Left ventricle myocardium inferior (tissue), 1 donor: ENCODE measurements around the gene DAPK3. TPM values are rescaled to one million over a fixed set of nuclear protein-coding genes. Genes with fewer than 3 reads are reported as not detected.

ENCODE experiments used
- DNase-seq: peaks from one replicate; pipeline ENCODE4 v3.0.0-alpha.2; 2020
- H3K27ac ChIP-seq: fragments of 200-600 bp; replicated peaks from 2 replicates; pipeline ENCODE4 v1.8.0; 2021
- H3K27me3 ChIP-seq: fragments of 200-600 bp; 2 replicates; pipeline ENCODE4 v1.8.0; 2021; ENCODE audit warnings: low read depth
- H3K36me3 ChIP-seq: fragments of 200-600 bp; 2 replicates; pipeline ENCODE4 v1.8.0; 2021
- H3K4me1 ChIP-seq: fragments of 200-600 bp; 2 replicates; pipeline ENCODE4 v1.8.0; 2021
- H3K4me3 ChIP-seq: fragments of 200-600 bp; 2 replicates; pipeline ENCODE4 v1.8.0; 2021; ENCODE audit warnings: mild to moderate bottlenecking, moderate library complexity
- H3K9me3 ChIP-seq: fragments of 200-600 bp; replicated peaks from 2 replicates; pipeline ENCODE4 v1.8.0; 2021
- intact Hi-C: fragments of 100-400 bp; cut with micrococcal nuclease; formaldehyde crosslinking; loops from one replicate; pipeline ENCODE4 v1.11.0; 2022
- total RNA-seq: library from RNA; stranded (reverse); fragmentation: NEBNext Ultra II Directional; extraction: Animal tissue kit (Norgen Biotek cat#: 25700); gene quantifications from one replicate; pipeline ENCODE4 v1.2.1, GENCODE V29; 2021
- TF ChIP-seq, protein P1 (sequence below): fragments of 200-600 bp; IDR thresholded peaks from 2 replicates; pipeline ENCODE4 v1.8.0; 2021; ENCODE audit warnings: antibody characterized with exemption, mild to moderate bottlenecking, borderline replicate concordance
- donor health status: DM: no; HTN: yes; CAD: no; lungs with severe emphysema.

The DAPK3 gene
- total RNA-seq, 1 donor from 2014 or later, result 74.6 TPM

DNA sequence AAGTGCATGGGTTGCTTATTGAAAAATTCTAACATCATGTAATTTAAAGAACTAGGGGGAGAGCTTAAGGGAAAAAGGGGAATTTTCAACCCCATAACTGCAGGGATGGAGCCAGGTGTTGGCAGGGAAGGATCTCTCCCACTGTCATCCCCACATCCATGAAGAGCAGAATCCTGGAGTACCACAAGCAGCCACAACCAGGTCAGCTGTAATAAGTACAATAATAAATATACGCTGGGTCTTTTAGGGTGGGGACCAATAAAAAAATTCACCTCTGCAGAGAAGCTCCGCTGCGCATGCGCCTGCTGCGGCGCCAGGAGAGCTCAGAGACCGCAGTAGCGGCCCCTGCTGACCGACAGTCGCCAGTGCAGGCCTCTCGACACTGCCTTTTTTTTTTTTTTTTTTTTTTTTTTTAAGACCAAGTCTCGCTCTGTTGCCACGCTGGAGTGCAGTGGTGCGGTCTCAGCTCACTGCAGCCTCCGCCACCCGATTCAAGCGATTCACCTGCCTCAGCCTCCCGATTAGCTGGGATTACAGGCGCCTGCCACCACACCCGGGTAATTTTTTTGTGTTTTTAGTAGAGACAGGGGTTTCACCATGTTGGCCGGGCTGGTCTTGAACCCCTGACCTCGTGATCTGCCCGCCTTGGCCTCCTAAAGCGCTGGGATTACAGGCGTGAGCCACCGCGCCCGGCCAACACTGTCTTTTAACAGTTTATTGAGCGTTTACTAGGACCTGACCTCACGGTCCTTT lies 16.9 kb upstream of the DAPK3 start:
- Histone ChIP-seq H3K4me1 (peaks cover 52% of the 10 kb centered on the region), H3K9me3 (no peaks in the 10 kb centered on the region), H3K27ac (peak overlapping the region; percentile 93), H3K4me3 (peak overlapping the region; percentile 88), H3K27me3 (no peaks in the 10 kb centered on the region), H3K36me3 (peaks cover 17% of the 10 kb centered on the region)
- intact Hi-C loops, result loop anchor here (10.0 kb wide), 1 partner anchor 147 kb away; no protein-coding TSS in a partner anchor
- TF ChIP-seq, protein P1, sequence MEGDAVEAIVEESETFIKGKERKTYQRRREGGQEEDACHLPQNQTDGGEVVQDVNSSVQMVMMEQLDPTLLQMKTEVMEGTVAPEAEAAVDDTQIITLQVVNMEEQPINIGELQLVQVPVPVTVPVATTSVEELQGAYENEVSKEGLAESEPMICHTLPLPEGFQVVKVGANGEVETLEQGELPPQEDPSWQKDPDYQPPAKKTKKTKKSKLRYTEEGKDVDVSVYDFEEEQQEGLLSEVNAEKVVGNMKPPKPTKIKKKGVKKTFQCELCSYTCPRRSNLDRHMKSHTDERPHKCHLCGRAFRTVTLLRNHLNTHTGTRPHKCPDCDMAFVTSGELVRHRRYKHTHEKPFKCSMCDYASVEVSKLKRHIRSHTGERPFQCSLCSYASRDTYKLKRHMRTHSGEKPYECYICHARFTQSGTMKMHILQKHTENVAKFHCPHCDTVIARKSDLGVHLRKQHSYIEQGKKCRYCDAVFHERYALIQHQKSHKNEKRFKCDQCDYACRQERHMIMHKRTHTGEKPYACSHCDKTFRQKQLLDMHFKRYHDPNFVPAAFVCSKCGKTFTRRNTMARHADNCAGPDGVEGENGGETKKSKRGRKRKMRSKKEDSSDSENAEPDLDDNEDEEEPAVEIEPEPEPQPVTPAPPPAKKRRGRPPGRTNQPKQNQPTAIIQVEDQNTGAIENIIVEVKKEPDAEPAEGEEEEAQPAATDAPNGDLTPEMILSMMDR, result peak; percentile 90
- peak; percentile 90 for DNase-seq

DNA sequence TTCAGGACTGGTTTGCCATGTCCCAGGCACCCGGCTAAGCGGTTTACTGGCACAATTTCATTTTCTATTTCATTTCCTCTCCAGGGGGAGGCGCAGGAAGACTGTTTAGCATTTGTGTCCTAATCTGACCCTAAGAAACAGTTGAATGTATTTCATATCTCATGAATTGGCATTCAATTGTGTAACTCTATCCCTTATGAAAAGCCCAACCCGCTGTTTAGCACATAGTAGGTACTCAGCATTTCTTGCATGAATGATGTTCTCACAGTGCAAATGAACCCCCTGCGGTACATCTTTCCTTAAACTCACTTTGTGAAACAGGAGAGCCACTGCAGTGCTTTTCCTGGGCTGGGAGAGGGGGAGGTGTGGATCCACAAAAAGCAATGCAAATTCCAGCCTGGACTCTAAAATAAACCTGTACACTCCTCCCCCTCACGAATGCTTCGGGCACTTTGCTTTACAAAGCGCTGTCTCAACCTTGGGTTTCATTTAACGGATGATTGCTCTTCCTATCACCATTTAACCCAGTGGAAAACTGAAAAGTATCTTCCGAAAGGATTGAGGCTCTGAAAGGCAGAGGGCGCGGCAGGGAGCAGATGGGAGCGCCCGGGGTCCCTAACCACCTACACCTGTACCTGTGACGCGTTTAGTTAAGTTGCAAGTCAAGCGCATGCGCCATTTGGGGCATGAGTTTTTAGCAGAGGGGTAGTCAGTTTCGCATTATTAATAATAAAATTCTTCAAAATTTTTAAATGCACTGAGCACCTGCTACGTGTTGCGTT lies 15.6 kb upstream of the DAPK3 start:
- DNase-seq, result no peak
- TF ChIP-seq, protein P1, result peak; percentile 71
- peaks cover 31% of the 10 kb centered on the region for H3K36me3 ChIP-seq
- H3K27me3 ChIP-seq, result no peaks in the 10 kb centered on the region
- peak overlapping the region; percentile 88 for H3K4me3 ChIP-seq
- peaks cover 65% of the 10 kb centered on the region for H3K4me1 ChIP-seq
- H3K9me3 ChIP-seq, result no peaks in the 10 kb centered on the region
- H3K27ac ChIP-seq, result peak overlapping the region; percentile 93
- intact Hi-C loops, result loop anchor here (10.0 kb wide), 1 partner anchor 148 kb away; no protein-coding TSS in a partner anchor

DNA sequence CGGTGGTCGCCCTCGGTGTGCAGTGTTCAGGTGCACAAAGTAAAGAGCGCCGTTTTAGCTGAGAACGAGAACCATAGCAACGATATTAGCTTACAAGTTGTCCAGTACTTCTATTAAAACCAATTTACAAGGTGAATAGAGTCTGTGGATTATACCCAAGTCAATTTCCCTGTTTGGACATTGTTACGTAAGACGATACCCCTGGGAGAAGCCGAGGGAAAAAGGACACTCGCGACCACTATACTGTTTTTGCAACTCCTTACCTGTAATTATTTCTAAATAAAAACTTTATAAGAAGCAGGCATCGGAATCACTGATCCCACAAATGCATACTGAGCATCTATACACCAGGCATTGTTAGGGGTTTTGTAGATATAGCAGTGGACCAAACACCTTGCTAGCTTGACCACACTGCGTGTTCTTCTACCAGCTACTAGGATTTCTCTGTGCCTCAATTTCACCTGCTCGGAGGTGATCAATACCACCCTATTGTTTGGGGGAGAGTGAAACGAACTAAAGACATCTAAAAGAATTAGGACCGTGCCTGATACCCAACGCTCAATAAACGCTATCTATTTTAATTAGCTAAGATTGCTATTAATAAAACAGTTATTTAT lies 14.9 kb upstream of the DAPK3 start:
- TF ChIP-seq, protein P1, result no peak
- no peak for DNase-seq
- peaks cover 38% of the 10 kb centered on the region for H3K36me3 ChIP-seq
- H3K4me1 ChIP-seq, result peaks cover 70% of the 10 kb centered on the region
- H3K27me3 ChIP-seq, result no peaks in the 10 kb centered on the region
- H3K4me3 ChIP-seq, result peak overlapping the region; percentile 88
- peak overlapping the region; percentile 93 for H3K27ac ChIP-seq
- intact Hi-C loops, result loop anchor here (10.0 kb wide), 1 partner anchor 149 kb away; no protein-coding TSS in a partner anchor
- H3K9me3 ChIP-seq, result no peaks in the 10 kb centered on the region

DNA sequence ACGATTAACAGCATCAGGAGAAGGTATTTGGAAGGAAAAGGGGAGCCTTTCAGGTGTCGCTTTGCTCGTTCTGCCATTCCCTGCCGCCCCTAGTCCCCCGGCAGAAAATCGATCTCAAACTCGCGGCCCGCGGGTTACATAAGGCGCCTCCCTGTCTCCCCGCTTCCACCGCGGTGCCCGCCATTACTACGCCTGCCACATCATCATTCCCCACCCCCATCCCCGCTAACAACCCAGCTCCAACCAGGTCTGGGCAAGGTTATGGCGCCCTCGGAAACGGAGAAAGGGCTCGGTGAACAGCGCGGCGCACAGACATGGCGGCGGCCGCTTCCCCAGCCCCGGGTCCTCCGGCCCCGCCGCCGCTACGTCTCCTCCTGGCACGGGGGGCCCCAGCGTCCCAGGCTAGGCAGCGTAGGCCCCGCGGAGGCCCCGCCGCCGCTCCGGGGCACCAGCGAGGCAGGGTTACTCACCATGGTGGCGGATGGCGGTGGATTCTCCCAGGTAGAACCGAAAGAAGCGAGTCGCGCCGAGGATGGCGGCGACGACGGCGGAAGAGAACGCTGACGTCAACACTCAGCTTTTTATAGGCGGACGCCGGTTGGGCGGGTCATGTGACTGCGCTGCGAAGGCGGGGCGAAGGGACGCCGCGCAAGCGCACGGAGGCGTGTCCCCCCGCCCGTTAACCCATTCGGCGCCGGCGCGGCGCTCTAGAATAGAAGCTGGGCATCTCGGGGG lies 14.2 kb upstream of the DAPK3 start, which contains the start of gene EEF2:
TSS of gene EEF2 (minus strand) at position 556 of the 735 bp plus-strand sequence. CDS start at position 473, 83 bp downstream.
- intact Hi-C loops, result loop anchor here (10.0 kb wide), 1 partner anchor 150 kb away; no protein-coding TSS in a partner anchor

More for the DNA sequence above, 14.2 kb upstream of the DAPK3 start, which contains the start of gene EEF2:
- Histone ChIP-seq H3K27ac (peak within 1 kb of the TSS; percentile 93), H3K4me1 (peaks cover 70% of the 10 kb centered on the region), H3K36me3 (peaks cover 44% of the 10 kb centered on the region), H3K4me3 (peak within 1 kb of the TSS; percentile 88), H3K27me3 (no peaks in the 10 kb centered on the region), H3K9me3 (no peaks in the 10 kb centered on the region)
- TF ChIP-seq, protein P1, result no peak
- peak; percentile 90 for DNase-seq
